ENCODE measurements around the gene USP32. TPM values are rescaled to one million over a fixed set of nuclear protein-coding genes. Genes with fewer than 3 reads are reported as not detected.

Gene USP32
- total RNA-seq, 2 donors from 2014 or later: 37.4 to 48.9 TPM

- peak; percentile 10 for ATAC-seq
- DNase-seq: no peak
These were observed 220.8 kb downstream of the USP32 start for GRCh38 chr17:60170835-60171752.

GRCh38 chr17:60169921-60170817, 221.8 kb downstream of the USP32 start:
- ATAC-seq: peak; percentile 72
- DNase-seq: peak; percentile 83 to 89

More at GRCh38 chr17:60170835-60171752, 220.8 kb downstream of the USP32 start:
- intact Hi-C loops (cut with DNase I, micrococcal nuclease): no loop called here

GRCh38 chr17:60168654-60169053, 223.3 kb downstream of the USP32 start:
- intact Hi-C loops (cut with DNase I, micrococcal nuclease): no loop called here
- ATAC-seq (no peak), DNase-seq (no peak)

More at GRCh38 chr17:60169921-60170817, 221.8 kb downstream of the USP32 start:
- intact Hi-C loops (cut with DNase I, micrococcal nuclease): no loop called here

- ATAC-seq: peak; percentile 0
- DNase-seq: no peak
- intact Hi-C loops (cut with DNase I, micrococcal nuclease): no loop called here
These were observed 224.7 kb downstream of the USP32 start for GRCh38 chr17:60167065-60167741.

GRCh38 chr17:60165971-60166370, 226.0 kb downstream of the USP32 start:
- peak; percentile 54 to 81 for DNase-seq
- intact Hi-C loops (cut with DNase I, micrococcal nuclease): no loop called here
- ATAC-seq: peak; percentile 76

GRCh38 chr17:60165223-60165622, 226.7 kb downstream of the USP32 start:
- DNase-seq (peak in 1 of 2 donors; percentile 5), ATAC-seq (no peak)
- intact Hi-C loops (cut with DNase I, micrococcal nuclease): no loop called here

GRCh38 chr17:60164697-60165096, 227.2 kb downstream of the USP32 start:
- DNase-seq: peak in 1 of 2 donors; percentile 10
- ATAC-seq: no peak
- intact Hi-C loops (cut with DNase I, micrococcal nuclease): no loop called here

GRCh38 chr17:60164164-60164563, 227.8 kb downstream of the USP32 start:
- intact Hi-C loops (cut with DNase I, micrococcal nuclease): no loop called here
- DNase-seq: peak in 1 of 2 donors; percentile 0
- ATAC-seq: no peak

GRCh38 chr17:60163108-60163784, 228.7 kb downstream of the USP32 start:
- peak in 1 of 2 donors; percentile 9 for DNase-seq
- peak; percentile 4 for ATAC-seq
- intact Hi-C loops (cut with DNase I, micrococcal nuclease): no loop called here

- intact Hi-C loops (cut with DNase I, micrococcal nuclease): no loop called here
- DNase-seq (no peak), ATAC-seq (no peak)
These were observed 230.2 kb downstream of the USP32 start for GRCh38 chr17:60161598-60162330.

- ATAC-seq (no peak), DNase-seq (no peak)
These were observed 231.0 kb downstream of the USP32 start for GRCh38 chr17:60160829-60161501.

GRCh38 chr17:60159479-60159866, 232.5 kb downstream of the USP32 start:
- DNase-seq (no peak), ATAC-seq (no peak)
- intact Hi-C loops (cut with DNase I, micrococcal nuclease): no loop called here

More at GRCh38 chr17:60160829-60161501, 231.0 kb downstream of the USP32 start:
- intact Hi-C loops (cut with DNase I, micrococcal nuclease): no loop called here

- ATAC-seq: no peak
- intact Hi-C loops (cut with DNase I, micrococcal nuclease): no loop called here
- DNase-seq: no peak
These were observed 233.0 kb downstream of the USP32 start for GRCh38 chr17:60158751-60159478.

GRCh38 chr17:60157487-60158040, 234.4 kb downstream of the USP32 start:
- intact Hi-C loops (cut with DNase I, micrococcal nuclease): no loop called here
- no peak for ATAC-seq
- DNase-seq: no peak

GRCh38 chr17:60156746-60157145, 235.2 kb downstream of the USP32 start:
- ATAC-seq (no peak), DNase-seq (no peak)
- intact Hi-C loops (cut with DNase I, micrococcal nuclease): no loop called here

- ATAC-seq (no peak), DNase-seq (no peak)
- intact Hi-C loops (cut with DNase I, micrococcal nuclease): no loop called here
These were observed 236.1 kb downstream of the USP32 start for GRCh38 chr17:60155815-60156214.

Measured in left colon (tissue), 2 donors.